ENCODE results near the gene GSK3A.
A peak's percentile ranks its signal among the peaks of the same experiment; 100 is the strongest.

GSK3A gene

GRCh38 chr19:42224940-42225717 is 17.3 kb downstream of the GSK3A start:
- DNase-seq = no peak

DNA sequence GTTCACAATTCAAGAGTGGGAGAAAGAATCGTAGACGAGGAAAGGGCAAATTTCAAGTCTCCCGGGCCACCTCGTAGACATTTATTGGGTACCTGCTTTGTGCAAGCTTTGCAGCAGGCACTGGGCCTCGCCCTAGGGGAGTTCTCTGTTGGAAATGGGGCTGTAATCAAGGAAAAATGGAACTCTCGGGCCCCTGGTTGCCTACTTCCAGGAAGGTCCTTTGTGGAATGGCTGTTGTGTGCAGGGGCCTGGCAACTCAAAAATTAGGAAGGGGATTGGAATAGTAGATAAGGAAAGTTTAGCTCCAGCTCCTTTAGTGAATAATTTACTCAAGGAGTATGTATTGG is 21.7 kb downstream of the GSK3A start:
- no peak for DNase-seq

GRCh38 chr19:42219812-42220750 is 22.3 kb downstream of the GSK3A start, which contains the start of gene ZNF526:
ZNF526 (plus strand) TSS chr19:42220312; CDS start chr19:42224404, 4,092 bp downstream.
- DNase-seq = peak; percentile 93 to 97

GRCh38 chr19:42217520-42218437 is 24.6 kb downstream of the GSK3A start, which contains the start of gene DEDD2:
DEDD2 (minus strand) TSS chr19:42217677; CDS start chr19:42217007, 670 bp downstream.
- peak; percentile 99 to 100 for DNase-seq

DNA sequence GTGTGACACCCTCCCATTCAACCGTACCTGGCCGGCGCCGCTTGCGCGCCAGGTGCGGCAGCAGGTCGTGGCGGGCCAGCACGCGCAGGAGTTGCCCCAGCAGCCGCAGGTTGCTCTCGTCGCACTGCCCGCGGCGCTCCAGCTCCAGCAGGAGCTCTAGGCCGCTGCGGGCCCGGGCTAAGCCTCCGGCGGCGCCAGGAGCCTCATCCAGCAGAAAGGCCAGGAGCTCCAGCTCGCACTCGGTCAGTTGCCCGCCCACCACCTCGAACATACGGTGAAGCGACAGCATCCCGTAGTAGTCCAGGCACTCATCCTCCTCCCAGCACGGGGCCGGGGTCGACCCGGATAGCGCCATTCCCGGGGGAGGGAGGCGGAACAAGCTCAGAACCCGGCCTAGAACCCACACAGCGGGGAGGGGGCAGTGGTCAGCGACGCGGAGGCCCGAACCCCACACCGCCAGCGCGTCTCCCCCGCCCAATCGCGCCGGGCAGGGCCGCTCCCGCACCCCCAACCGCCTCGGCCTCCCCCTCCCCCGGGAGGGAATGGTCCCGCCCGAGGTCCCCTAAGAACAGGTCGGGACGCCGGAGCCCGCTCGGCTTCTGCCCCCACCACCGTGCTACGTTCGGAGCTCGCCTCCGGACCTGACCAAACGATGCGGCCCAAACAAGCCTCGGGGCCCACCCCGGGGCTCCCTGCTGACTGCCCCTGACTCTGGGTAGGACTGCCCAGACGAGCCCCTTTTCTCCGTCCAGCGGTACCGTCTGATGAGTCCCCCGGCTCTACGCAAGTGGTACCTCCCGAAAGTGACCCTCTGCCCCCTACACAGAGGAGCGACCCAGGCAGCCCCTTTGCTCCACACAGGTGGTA is 25.5 kb downstream of the GSK3A start:
- peak in 1 of 2 experiments; percentile 17 for DNase-seq

DNA sequence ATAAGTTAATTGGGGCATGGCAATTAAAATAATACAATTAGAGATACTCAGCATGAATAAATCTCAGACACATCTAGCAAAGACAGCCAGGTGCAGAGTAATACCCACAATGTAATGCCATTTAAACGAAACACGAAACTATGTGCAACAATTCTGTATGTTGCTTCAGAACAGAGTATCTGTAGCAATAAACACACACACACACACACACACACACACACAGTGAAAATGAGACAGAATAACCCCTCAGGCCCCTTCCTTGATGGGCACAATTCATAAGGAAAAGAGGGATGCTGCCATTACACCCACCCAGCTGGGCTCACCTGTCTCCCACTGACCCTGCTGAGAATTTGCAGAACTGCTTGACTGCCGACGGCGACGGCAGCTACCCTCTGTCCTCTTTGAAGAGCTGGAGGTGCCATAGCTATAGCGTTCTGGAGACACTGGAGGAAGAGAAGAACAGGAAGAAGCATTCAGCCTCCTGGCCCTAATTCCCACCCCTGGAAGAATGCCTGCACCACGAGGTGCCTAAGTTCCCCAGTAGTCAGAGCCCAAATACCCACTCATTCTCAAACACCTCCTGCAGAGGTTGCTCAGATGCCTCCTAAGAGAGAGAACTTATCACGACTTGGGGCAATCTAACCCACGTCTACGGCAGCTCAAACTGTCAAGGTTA is 27.5 kb downstream of the GSK3A start:
- DNase-seq = no peak

GRCh38 chr19:42212886-42213285 is 29.5 kb downstream of the GSK3A start:
- DNase-seq = no peak

- DNase-seq = no peak
Measured at GRCh38 chr19:42208612-42209011, 33.8 kb downstream of the GSK3A start.

DNA sequence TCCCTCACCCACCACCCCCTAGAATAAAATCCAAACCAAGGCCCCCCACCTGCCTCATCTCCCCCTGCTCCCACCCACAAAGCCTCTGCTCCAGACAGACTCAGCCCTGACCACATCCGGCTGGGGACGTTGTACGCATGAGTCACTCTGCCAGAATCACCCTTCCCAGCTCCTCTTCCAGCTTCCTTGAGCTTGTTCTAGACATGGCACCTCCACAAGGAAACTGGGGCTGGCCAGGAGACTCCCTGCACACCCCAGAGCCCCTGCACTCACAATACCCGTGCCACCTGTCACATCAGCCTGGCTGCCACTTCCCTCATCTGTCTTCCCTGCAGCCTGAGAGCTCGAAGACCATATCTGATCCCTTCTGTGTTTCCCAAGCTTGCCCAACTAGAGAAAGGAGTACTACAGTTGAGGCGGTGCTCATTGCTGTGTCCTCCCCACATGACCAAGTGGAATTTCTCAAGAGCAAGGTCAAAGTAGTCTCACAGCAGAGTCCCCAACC is 34.6 kb downstream of the GSK3A start:
- no peak for DNase-seq

DNA sequence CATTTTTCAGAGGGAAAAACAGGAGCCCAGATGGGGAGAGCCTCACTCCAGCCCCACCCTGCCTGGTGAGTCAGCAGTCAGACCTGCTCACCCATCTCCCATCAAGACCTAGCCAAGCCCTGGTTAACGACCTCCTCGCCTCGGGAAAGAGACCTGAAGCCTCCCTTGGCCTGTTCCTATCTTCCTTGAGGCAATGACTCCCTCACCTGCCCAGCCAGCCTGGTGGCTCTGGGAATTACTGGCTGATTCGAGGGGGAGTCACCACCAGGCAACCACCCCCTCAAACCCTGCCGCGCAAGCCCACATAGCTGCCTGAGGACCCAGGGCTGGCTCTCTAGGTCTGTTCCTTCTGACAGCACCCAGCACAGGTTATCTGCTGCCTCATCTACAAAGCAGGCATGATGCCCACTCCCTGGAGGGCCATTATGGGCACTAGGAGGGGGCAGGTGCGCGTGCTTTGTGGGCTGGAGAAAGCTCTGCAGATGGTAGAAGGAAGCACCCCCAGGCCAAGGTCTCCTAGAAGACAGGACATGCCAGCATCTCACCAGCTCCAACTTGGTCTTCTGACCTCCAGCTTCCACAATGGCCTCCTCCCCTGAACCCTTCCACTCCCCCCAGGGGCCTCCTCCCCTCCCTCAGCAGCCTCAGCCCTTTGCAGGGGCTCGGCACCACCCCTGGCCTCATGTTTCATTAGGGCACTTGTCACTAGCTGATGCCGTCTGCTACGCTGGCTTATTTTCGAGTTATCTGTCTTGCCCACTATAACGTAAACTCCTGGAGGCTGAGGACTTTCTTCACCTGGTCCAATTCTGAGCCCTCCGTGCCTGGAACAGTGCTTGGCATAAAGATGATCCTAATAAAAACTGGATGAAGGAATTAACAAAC is 35.3 kb downstream of the GSK3A start:
- no peak for DNase-seq

DNA sequence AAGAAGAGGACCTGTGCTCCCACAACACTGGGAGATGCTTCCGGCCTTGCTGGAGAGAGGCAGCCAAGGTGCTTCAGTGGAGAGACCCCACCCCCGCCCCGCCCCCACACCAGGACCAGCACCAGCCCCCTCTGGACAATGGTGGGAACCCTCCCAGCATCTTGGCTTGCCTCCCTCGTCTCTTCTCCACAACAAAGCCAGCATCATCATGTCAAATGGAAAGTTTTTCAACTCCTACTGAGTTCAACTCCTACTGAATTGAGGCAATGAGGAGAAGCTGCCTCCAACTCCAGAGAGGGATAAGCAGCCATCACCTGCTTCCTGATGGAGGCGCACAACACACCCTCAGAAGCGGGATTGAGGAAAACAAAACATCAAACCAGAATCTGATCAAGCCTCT is 37.7 kb downstream of the GSK3A start:
- no peak for DNase-seq

- DNase-seq = no peak
Measured at GRCh38 chr19:42203700-42204099, 38.7 kb downstream of the GSK3A start.

DNA sequence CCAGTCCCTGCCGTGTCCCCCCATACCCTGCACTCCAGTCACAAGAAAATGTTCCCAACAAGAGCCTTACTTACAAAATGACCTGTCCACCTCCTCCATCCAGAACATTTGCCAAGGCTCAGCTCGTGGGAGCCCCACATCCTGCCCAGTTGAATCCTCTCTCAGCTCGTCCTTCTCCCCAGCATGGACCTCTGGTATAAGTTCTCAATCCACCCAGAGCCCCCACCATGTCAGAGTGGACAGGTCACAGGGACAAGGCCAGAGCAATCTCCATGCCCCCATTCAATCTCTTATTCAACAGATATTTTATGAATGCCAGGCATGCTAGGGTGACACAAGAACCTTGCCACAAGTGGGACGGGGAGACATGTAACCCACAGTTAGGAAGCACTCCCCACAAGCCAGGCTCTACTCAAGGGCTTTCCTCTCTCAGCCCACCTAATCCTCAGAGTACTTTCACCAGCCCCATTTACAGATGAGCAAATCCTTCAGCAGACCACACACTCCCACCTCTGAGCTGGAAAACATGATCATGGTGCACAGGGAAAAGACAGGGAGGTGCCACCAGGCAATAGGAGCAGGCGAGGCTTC is 40.0 kb downstream of the GSK3A start:
- no peak for DNase-seq

DNA sequence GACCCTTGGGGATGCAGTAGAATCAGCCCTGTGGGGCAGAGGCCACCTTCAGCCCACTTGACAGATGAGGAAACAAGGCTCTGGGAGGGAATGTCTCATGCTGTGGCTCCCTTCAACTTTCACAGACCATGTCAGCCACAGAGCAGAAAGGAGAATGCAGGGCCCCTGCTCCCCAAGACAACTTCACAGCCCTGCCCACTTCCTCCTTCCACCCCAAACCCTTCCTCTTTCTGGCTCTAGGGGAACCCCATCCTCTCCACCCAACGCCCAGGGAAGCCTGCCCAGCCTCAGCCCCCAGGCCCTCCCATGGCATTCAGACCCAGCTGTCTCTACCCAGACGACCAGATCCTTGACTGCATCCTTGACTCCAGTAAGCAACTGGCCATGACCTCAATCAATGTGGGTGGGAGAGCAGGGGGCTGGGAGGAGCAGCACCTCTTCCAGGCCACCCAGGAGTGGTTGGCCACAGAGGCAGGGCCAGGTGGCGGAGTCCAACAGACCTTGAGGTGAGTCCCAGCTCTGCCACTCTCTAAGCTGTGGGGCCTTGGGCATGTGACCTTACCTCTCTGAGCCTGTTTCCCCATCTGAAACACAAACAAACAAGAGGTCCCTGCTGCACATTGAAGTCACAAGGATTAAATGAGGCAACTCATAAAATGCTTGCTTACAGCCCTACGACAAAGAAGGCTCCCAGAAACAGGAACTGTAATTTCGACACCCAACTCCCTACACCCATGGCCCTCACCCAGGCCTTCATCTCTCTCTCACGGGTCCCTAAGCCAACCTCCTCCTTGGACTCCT is 40.7 kb downstream of the GSK3A start:
- DNase-seq = no peak

- no peak for DNase-seq
Measured at GRCh38 chr19:42200116-42200715, 42.2 kb downstream of the GSK3A start.

DNA sequence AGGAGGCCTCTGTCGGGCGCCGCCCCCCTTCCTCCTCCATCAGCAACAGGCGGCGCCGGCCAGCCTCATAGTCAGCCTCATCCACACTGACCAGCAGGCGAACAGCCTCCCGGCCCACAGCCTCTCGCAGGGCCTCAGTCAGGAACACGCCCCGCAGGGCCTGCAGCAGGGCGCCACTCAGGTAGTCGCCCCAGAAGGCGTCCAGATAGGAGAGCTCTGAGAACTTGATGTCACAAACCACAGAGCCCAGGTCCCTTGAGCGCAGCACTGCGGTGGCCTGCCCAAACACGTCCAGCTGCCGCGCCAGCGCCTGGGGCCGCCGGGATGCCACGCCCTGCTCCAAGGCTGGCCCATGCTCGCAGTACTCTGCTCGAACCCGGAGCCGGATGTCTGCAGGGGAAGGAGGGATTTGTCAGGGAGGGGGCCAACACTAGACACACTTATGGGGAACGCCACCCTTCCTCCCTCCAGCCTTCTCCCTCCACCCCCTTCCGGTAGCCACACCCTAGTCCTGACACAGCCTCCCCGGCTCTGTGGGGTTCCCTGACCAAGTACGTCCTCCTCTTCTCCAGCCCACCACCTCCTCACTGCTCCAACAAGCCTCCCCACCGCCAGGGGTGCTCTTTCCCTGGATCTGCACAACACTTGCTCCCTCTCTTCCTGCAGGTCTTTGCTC is 42.8 kb downstream of the GSK3A start:
- DNase-seq = peak; percentile 33 to 37

GRCh38 chr19:42198676-42199439 is 43.5 kb downstream of the GSK3A start:
- peak; percentile 41 to 65 for DNase-seq
